OCI-LY3 (cell line): Measurements from ENCODE around the gene GATA3.

Experiments
- H2AFZ ChIP-seq: fragments of 200-600, 300-600 bp; shearing (Covaris generic); 2 replicates; pipeline ENCODE4 v1.6.0; 2014; ENCODE audit warnings: antibody characterized with exemption, low read depth, low read length
- H3K27ac ChIP-seq: fragments of 200-600, 300-600 bp; sonication (generic); 2 replicates; pipeline ENCODE4 v1.5.1; 2014; ENCODE audit warnings: mild to moderate bottlenecking, low read length, moderate library complexity, mixed read lengths
- H3K27me3 ChIP-seq: fragments of 200-600, 300-600 bp; sonication (generic); 2 replicates; pipeline ENCODE4 v1.6.1; 2014; ENCODE audit warnings: low read depth, low read length, mixed read lengths
- H3K36me3 ChIP-seq: fragments of 200-600, 300-600 bp; sonication (generic); replicated peaks from 2 replicates; pipeline ENCODE3; 2014; ENCODE audit warnings: low read depth, low read length, mixed read lengths
- H3K4me1 ChIP-seq: fragments of 300-600, 200-600 bp; sonication (generic); 2 replicates; pipeline ENCODE4 v1.6.1; 2014; ENCODE audit warnings: low read length, mixed read lengths
- H3K4me2 ChIP-seq: fragments of 200-600, 300-600 bp; sonication (generic); 2 replicates; pipeline ENCODE4 v1.6.1; 2014; ENCODE audit warnings: low read length, mixed read lengths
- H3K4me3 ChIP-seq: fragments of 300-600, 200-600 bp; sonication (generic); 2 replicates; pipeline ENCODE4 v1.5.1; 2014; ENCODE audit warnings: antibody characterized with exemption, mild to moderate bottlenecking, low read length, moderate library complexity
- H3K79me2 ChIP-seq: fragments of 300-600, 200-600 bp; shearing (Covaris generic); 2 replicates; pipeline ENCODE4 v1.6.1; 2014; ENCODE audit warnings: mild to moderate bottlenecking, low read length, mixed read lengths
- H3K9ac ChIP-seq: fragments of 300-600, 200-600 bp; shearing (Covaris generic); 2 replicates; pipeline ENCODE4 v1.6.0; 2014; ENCODE audit warnings: mild to moderate bottlenecking, low read length, moderate library complexity
- H3K9me3 ChIP-seq: fragments of 200-600, 300-600 bp; shearing (Covaris generic); 2 replicates; pipeline ENCODE4 v1.6.1; 2014; ENCODE audit warnings: low read length, mixed read lengths; ENCODE audit not compliant: insufficient read depth
- H4K20me1 ChIP-seq: fragments of 200-600, 300-600 bp; sonication (generic); 2 replicates; pipeline ENCODE4 v1.6.1; 2016; ENCODE audit warnings: low read length, mixed read lengths; ENCODE audit not compliant: insufficient read depth
- EZH2phosphoT487 ChIP-seq: fragments of 200-600 bp; shearing (Covaris generic); IDR thresholded peaks from 2 replicates; pipeline ENCODE4 v1.6.1; 2018; ENCODE audit warnings: antibody characterized with exemption, mixed run types, low read depth
- TF ChIP-seq, protein P1 (sequence below): fragments of 200-600, 300-600 bp; sonication (generic); IDR thresholded peaks from 2 replicates; pipeline ENCODE4 v1.5.1; 2014; ENCODE audit warnings: antibody characterized with exemption, low read length, low read depth

The GATA3 gene

DNA sequence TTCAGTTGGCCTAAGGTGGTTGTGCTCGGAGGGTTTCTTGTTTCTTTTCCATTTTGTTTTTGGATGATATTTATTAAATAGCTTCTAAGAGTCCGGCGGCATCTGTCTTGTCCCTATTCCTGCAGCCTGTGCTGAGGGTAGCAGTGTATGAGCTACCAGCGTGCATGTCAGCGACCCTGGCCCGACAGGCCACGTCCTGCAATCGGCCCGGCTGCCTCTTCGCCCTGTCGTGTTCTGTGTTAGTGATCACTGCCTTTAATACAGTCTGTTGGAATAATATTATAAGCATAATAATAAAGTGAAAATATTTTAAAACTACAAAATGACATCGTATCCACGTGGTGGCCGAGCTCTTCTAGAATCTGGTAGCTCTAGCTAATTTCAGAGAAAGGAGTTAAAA is 20.4 kb downstream of the GATA3 start:
- no peak for TF ChIP-seq EZH2phosphoT487
- TF ChIP-seq, protein P1, sequence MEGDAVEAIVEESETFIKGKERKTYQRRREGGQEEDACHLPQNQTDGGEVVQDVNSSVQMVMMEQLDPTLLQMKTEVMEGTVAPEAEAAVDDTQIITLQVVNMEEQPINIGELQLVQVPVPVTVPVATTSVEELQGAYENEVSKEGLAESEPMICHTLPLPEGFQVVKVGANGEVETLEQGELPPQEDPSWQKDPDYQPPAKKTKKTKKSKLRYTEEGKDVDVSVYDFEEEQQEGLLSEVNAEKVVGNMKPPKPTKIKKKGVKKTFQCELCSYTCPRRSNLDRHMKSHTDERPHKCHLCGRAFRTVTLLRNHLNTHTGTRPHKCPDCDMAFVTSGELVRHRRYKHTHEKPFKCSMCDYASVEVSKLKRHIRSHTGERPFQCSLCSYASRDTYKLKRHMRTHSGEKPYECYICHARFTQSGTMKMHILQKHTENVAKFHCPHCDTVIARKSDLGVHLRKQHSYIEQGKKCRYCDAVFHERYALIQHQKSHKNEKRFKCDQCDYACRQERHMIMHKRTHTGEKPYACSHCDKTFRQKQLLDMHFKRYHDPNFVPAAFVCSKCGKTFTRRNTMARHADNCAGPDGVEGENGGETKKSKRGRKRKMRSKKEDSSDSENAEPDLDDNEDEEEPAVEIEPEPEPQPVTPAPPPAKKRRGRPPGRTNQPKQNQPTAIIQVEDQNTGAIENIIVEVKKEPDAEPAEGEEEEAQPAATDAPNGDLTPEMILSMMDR = no peak
- peaks cover 20% of the 10 kb centered on the region; the same call in 1 of the 2 replicates for H3K27me3 ChIP-seq

DNA sequence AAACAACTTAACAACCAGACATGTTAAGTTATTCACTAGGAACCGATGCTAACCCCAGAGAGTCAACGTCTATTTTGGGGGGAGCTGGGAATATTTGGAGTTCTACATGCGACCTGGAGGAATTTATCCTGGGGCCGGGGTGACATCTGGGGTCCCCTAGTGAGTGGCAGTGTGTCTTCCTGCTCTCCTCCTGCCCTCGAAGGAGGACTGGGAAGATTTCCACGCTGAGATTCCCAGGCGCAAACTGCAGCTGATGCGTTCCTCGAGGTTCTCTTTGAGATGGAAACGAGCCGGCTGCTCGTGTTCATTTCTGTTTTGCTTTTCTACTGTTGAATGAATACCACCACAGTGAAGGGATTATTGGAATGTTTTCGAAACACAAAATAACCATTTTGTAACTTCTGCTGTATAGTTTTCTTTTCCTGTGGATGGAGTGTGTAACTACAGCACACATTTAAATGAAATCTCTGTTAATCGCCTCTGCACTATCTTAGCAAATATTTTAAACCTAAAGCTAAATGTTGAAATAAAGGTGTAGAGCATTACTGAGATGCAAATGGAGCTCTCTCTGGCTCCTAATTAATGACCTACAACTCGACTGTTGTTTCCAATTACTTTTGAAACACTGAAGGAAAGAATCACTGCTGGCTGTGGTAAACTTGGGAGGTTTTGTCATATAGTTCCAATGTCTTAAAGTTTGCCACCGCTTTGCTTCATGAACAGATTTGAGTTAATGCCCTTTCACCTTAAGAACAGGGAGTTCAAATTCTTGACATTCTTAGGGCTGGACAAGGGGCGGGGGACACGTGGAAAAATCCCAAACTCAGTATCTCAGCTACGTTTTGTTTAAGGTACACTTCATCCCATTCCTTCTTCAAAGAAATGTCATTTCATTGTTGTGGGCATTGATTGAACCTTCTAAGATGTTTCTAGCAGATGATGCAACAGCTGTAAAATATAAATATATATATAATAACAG is 21.1 kb downstream of the GATA3 start:
- Histone ChIP-seq H3K27ac (no peak overlapping the region), H3K27me3 (peaks cover 19% of the 10 kb centered on the region; the same call in 1 of the 2 replicates)

More for the DNA sequence above, 20.4 kb downstream of the GATA3 start:
- Histone ChIP-seq H3K79me2 (no peaks in the 10 kb centered on the region), H3K36me3 (no peaks in the 10 kb centered on the region), H3K27ac (no peak overlapping the region), H3K4me1 (no peaks in the 10 kb centered on the region), H3K4me3 (no peak overlapping the region), H3K4me2 (no peak overlapping the region), H4K20me1 (no peaks in the 10 kb centered on the region), H2AFZ (no peak overlapping the region), H3K9ac (no peak overlapping the region), H3K9me3 (no peaks in the 10 kb centered on the region)

DNA sequence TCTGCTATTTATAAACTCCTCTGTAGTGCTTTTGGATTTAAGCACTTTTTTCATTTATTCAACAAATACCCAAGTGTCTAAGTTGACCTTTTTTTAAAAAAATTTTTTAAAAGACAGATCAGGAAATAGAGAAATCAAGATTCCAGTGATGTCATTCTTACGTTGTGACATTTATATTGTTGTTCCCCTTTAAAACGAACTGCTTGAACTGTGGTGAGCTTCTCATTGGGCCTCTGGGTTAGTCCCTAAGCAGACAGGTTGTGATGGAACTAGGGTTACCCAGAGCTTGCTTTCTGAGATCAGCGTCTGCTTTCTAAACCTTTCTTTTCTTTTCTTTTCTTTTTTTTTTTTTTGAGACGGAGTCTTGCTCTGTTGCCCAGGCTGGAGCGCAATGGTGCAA is 22.4 kb downstream of the GATA3 start:
- Histone ChIP-seq H3K4me2 (no peak overlapping the region), H3K4me3 (no peak overlapping the region), H3K27me3 (0 out of 2 replicates have a peak, but pooled peaks cover 9% of the 10 kb centered on the region), H3K9me3 (no peaks in the 10 kb centered on the region), H3K9ac (no peak overlapping the region), H3K79me2 (no peaks in the 10 kb centered on the region), H3K4me1 (no peaks in the 10 kb centered on the region), H3K36me3 (no peaks in the 10 kb centered on the region), H2AFZ (no peak overlapping the region), H3K27ac (no peak overlapping the region), H4K20me1 (no peaks in the 10 kb centered on the region)
- TF ChIP-seq EZH2phosphoT487 = no peak
- TF ChIP-seq, protein P1 = no peak

More for the DNA sequence above, 21.1 kb downstream of the GATA3 start:
- TF ChIP-seq, protein P1 = no peak
- TF ChIP-seq EZH2phosphoT487 = no peak
- no peak overlapping the region for H3K9ac ChIP-seq
- no peak overlapping the region for H3K4me2 ChIP-seq
- H3K4me3 ChIP-seq = no peak overlapping the region
- H3K36me3 ChIP-seq = no peaks in the 10 kb centered on the region
- no peak overlapping the region for H2AFZ ChIP-seq
- no peaks in the 10 kb centered on the region for H4K20me1 ChIP-seq
- H3K4me1 ChIP-seq = no peaks in the 10 kb centered on the region
- no peaks in the 10 kb centered on the region for H3K79me2 ChIP-seq
- H3K9me3 ChIP-seq = no peaks in the 10 kb centered on the region

DNA sequence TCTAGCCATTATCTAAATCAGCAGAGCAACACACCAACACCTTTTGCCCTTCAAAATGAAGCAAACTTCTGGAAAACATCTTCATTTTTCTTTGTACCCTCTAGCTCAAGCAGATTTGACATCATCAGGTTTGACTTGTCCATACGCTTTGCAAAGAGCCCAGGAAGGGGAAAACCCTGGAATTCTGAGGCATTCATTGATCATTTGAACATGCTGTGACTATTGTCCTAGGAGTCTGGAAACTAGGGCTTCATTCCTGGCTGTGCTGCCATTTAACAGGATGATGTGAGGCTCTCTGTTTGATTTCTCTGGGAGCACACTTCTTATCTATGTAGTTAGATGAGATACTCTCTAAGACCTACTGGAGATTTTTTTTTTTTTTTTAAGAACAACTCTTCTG is 23.5 kb downstream of the GATA3 start:
- Histone ChIP-seq H3K27ac (no peak overlapping the region), H3K4me2 (no peak overlapping the region), H3K4me1 (no peaks in the 10 kb centered on the region), H3K4me3 (no peak overlapping the region), H3K36me3 (no peaks in the 10 kb centered on the region), H4K20me1 (no peaks in the 10 kb centered on the region), H3K9me3 (no peaks in the 10 kb centered on the region), H2AFZ (no peak overlapping the region), H3K79me2 (no peaks in the 10 kb centered on the region), H3K27me3 (0 out of 2 replicates have a peak, but pooled peaks cover 3% of the 10 kb centered on the region), H3K9ac (no peak overlapping the region)
- TF ChIP-seq, protein P1 = no peak
- no peak for TF ChIP-seq EZH2phosphoT487
